GM19452 (cell line): ENCODE measurements around the gene SLC1A6.
"Not testable (repeated sequence)": the region's sequence is repeated elsewhere in the genome, so short reads cannot be mapped to it uniquely, and the experiment has no call there.

Source experiments
- ATAC-seq: cut with Tn5 transposase; IDR thresholded peaks from one replicate; pipeline ENCODE4 v1.9.1; 2021; ENCODE audit not compliant: unreplicated experiment

SLC1A6 gene

GRCh38 chr19:14979476-14980255 lies at the start of gene SLC1A6:
SLC1A6 (minus strand) TSS chr19:14979864; CDS start chr19:14972910, 6,954 bp downstream.
- ATAC-seq, result no peak

- ATAC-seq, result no peak
These were observed 48.8 kb upstream of the SLC1A6 start for GRCh38 chr19:15028490-15028889.

- no peak for ATAC-seq
These were observed 45.6 kb upstream of the SLC1A6 start for GRCh38 chr19:15025217-15025616.

GRCh38 chr19:15022752-15023151 lies 43.1 kb upstream of the SLC1A6 start:
- no peak for ATAC-seq

GRCh38 chr19:15021286-15022007 lies 41.8 kb upstream of the SLC1A6 start:
- no peak for ATAC-seq

- ATAC-seq, result not testable (repeated sequence)
These were observed 39.2 kb upstream of the SLC1A6 start for GRCh38 chr19:15018836-15019235.

- no peak for ATAC-seq
These were observed 36.4 kb upstream of the SLC1A6 start for GRCh38 chr19:15015946-15016542.

GRCh38 chr19:15014579-15014978 lies 34.9 kb upstream of the SLC1A6 start:
- no peak for ATAC-seq

- no peak for ATAC-seq
These were observed 31.0 kb upstream of the SLC1A6 start for GRCh38 chr19:15010501-15011300.

- ATAC-seq, result no peak
These were observed 28.6 kb upstream of the SLC1A6 start for GRCh38 chr19:15008308-15008707.

GRCh38 chr19:14997981-14998380 lies 18.3 kb upstream of the SLC1A6 start:
- ATAC-seq, result no peak

- no peak for ATAC-seq
These were observed 13.1 kb upstream of the SLC1A6 start for GRCh38 chr19:14992780-14993179.

- ATAC-seq, result no peak
These were observed 5.5 kb upstream of the SLC1A6 start for GRCh38 chr19:14985133-14985532.

- ATAC-seq, result no peak
These were observed 1.4 kb downstream of the SLC1A6 start for GRCh38 chr19:14978161-14978776.

GRCh38 chr19:14977128-14977527 lies 2.5 kb downstream of the SLC1A6 start:
- no peak for ATAC-seq

GRCh38 chr19:14974488-14974887 lies 5.2 kb downstream of the SLC1A6 start:
- no peak for ATAC-seq

GRCh38 chr19:14972676-14973075 lies 7.0 kb downstream of the SLC1A6 start:
- ATAC-seq, result no peak

GRCh38 chr19:14971474-14971873 lies 8.2 kb downstream of the SLC1A6 start:
- ATAC-seq, result no peak

- no peak for ATAC-seq
These were observed 11.4 kb downstream of the SLC1A6 start for GRCh38 chr19:14968247-14968646.

GRCh38 chr19:14961956-14962685 lies 17.5 kb downstream of the SLC1A6 start:
- ATAC-seq, result no peak
